Activated B cell treated with CpG ODN at 0.5 μM for 24 hours (primary cell): Measurements from ENCODE around the gene SLC38A6. TPM values are rescaled to one million over a fixed set of nuclear protein-coding genes. Genes with fewer than 3 reads are reported as not detected.

Source experiments
- ATAC-seq: fragments of 200-7000 bp; cut with Tn5 transposase; one replicate; pipeline ENCODE4 v1.10.0; 2021; ENCODE audit warnings: low read depth, mild to moderate bottlenecking, moderate library complexity
- CTCF ChIA-PET: fragments of 350-600 bp; sonication (Branson Sonifier 250); formaldehyde crosslinking; loops from one replicate; lab custom pipeline; 2021; ENCODE audit warnings: antibody characterized with exemption; lab: Charles Lee
- POLR2A ChIA-PET: fragments of 350-600 bp; sonication (Branson Sonifier 250); formaldehyde crosslinking; loops from one replicate; lab custom pipeline; 2021; ENCODE audit warnings: antibody characterized with exemption; lab: Charles Lee
- DNase-seq: peaks from one replicate; pipeline ENCODE4 v3.0.0; 2022
- H3K27ac Mint-ChIP-seq: one replicate; pipeline ENCODE4 v1.8.0; 2020; ENCODE audit warnings: mixed read lengths
- H3K27me3 Mint-ChIP-seq: one replicate; pipeline ENCODE4 v1.8.0; 2021; ENCODE audit warnings: mixed read lengths
- H3K36me3 Mint-ChIP-seq: one replicate; pipeline ENCODE4 v1.8.0; 2021; ENCODE audit warnings: low read depth, mixed read lengths
- H3K4me1 Mint-ChIP-seq: one replicate; pipeline ENCODE4 v1.8.0; 2021; ENCODE audit warnings: mixed read lengths
- H3K4me3 Mint-ChIP-seq: one replicate; pipeline ENCODE4 v1.8.0; 2020; ENCODE audit warnings: mild to moderate bottlenecking, mixed read lengths
- H3K9me3 Mint-ChIP-seq: one replicate; pipeline ENCODE4 v1.8.0; 2020; ENCODE audit warnings: mixed read lengths
- intact Hi-C: fragments of 100-400 bp; cut with micrococcal nuclease; formaldehyde crosslinking; loops from one replicate; pipeline ENCODE4 v1.15.1; 2024
- total RNA-seq: library from RNA; stranded (reverse); gene quantifications from 2 replicates; pipeline ENCODE4 v1.2.3, GENCODE V29; 2022
- TF ChIP-seq, protein P1 (sequence below): fragments of 200-600 bp; IDR thresholded peaks from one replicate; pipeline ENCODE4 v1.8.0; 2022; ENCODE audit warnings: antibody characterized with exemption, mild to moderate bottlenecking

The SLC38A6 gene
- total RNA-seq, 1 donor from 2014 or later: 10.8 TPM

DNA sequence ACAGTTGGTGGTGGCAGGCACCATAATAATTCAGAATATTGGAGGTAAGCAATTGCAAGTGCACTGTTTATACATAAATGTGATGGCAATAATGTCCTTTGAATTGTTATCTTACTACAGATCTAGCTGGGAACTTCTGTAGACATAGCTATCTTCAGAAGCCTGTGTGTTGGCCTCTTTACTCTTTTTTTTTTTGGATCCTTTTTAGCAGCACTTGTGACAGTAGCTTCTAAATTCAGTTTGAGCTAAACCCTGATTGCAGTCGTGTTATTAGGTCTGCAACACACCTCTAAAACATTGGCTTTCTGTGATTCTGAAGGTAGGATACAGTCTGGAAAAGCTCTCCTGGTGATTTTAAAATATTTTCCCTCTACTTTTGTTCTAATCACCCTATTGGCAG, 38.5 kb downstream of the SLC38A6 start:
- ChIA-PET CTCF (no interaction called here), POLR2A (interaction anchor here (0.6 kb wide), 1 partner anchor 298 kb away, joined by 5 read pairs; no protein-coding TSS in a partner anchor)
- no peak for ATAC-seq
- H3K4me1 Mint-ChIP-seq: no peaks in the 10 kb centered on the region
- H3K27ac Mint-ChIP-seq: no peak overlapping the region
- no peak for DNase-seq
- intact Hi-C loops: no loop called here
- H3K4me3 Mint-ChIP-seq: no peak overlapping the region
- TF ChIP-seq, protein P1, sequence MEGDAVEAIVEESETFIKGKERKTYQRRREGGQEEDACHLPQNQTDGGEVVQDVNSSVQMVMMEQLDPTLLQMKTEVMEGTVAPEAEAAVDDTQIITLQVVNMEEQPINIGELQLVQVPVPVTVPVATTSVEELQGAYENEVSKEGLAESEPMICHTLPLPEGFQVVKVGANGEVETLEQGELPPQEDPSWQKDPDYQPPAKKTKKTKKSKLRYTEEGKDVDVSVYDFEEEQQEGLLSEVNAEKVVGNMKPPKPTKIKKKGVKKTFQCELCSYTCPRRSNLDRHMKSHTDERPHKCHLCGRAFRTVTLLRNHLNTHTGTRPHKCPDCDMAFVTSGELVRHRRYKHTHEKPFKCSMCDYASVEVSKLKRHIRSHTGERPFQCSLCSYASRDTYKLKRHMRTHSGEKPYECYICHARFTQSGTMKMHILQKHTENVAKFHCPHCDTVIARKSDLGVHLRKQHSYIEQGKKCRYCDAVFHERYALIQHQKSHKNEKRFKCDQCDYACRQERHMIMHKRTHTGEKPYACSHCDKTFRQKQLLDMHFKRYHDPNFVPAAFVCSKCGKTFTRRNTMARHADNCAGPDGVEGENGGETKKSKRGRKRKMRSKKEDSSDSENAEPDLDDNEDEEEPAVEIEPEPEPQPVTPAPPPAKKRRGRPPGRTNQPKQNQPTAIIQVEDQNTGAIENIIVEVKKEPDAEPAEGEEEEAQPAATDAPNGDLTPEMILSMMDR: no peak
- no peaks in the 10 kb centered on the region for H3K27me3 Mint-ChIP-seq
- no peaks in the 10 kb centered on the region for H3K36me3 Mint-ChIP-seq
- no peaks in the 10 kb centered on the region for H3K9me3 Mint-ChIP-seq

DNA sequence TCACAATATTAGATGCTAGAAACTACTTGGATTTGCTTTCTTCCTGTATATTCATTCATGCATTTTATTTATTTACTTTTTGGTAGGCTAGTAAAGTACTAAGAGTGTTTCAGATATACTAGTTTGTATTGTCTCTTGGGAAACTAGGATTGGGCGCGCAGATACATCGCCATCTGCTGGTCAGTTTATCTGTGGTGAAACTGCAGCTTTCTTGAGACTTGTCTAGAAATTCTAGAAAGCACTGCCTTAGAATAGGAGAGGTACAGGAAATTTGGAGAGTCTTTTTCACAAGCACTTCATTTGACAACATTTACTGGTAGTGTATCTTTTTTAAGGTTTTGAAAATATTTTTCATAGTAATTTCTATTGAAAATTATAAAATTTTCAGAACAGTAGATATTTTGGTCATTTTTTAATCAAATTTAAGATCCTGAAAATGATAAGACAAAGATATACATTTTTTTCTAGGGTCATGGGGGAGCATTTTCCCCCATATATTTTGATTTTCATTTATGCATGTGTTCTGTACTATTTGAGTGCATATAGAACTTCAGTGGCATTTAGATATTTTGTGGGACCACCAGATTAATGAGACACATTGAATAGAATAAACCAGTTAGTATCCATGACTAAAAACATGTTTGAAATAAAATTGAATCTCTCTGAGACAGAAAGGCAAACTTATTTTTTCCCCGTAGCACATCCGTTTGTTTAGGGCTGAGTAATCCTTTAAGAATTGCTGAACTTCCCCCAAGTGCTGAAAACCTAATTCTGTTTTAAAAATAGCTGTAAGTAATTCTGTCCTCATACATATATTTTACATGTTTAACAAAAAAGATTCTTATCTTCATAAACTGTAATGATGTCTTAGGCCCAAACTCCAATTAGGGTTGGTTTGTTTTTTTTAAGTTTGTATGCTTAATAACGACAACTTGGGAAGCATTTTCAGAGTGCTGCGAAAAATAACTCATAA, 44.5 kb downstream of the SLC38A6 start:
- ChIA-PET POLR2A (no interaction called here), CTCF (interaction anchor here (0.7 to 6.2 kb wide), 10 partner anchors 9 to 676 kb away, joined by 3 to 59 read pairs (median 4); no protein-coding TSS in a partner anchor)
- no peak for DNase-seq
- intact Hi-C loops: loop anchor here (1.0 to 10.0 kb wide), 7 partner anchors 227 to 761 kb away; no protein-coding TSS in a partner anchor
- peaks cover under 1% of the 10 kb centered on the region for H3K4me1 Mint-ChIP-seq
- H3K27ac Mint-ChIP-seq: no peak overlapping the region
- H3K9me3 Mint-ChIP-seq: no peaks in the 10 kb centered on the region
- peak; percentile 57 for ATAC-seq
- no peaks in the 10 kb centered on the region for H3K27me3 Mint-ChIP-seq
- no peak overlapping the region for H3K4me3 Mint-ChIP-seq
- TF ChIP-seq, protein P1: peak; percentile 83
- no peaks in the 10 kb centered on the region for H3K36me3 Mint-ChIP-seq

DNA sequence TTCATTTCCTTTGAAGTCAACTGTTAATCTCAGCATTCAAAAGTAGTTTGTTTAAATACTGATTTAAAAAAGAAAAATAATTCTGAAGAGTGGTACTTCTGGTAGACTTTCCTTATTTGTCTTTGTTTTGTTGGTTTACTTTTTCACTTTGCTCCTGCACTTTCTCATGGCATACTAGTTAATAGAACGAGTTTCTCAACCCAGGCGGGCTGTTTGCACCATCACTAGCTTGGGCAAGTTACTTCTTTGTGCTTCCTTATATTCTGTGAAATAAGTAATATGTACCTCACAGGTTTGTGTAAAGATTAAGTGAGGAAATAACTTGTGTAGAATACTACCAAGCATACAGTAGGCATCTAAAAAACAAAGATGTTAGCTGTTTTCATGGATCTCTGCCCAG, 45.5 kb downstream of the SLC38A6 start:
- ATAC-seq: no peak
- peaks cover 6% of the 10 kb centered on the region for H3K4me1 Mint-ChIP-seq
- ChIA-PET POLR2A (no interaction called here), CTCF (interaction anchor here (1.0 to 6.2 kb wide), 7 partner anchors 8 to 404 kb away, joined by 3 to 59 read pairs (median 6); no protein-coding TSS in a partner anchor)
- TF ChIP-seq, protein P1: no peak
- intact Hi-C loops: loop anchor here (5.0 to 10.0 kb wide), 2 partner anchors 694 to 762 kb away; no protein-coding TSS in a partner anchor
- H3K9me3 Mint-ChIP-seq: no peaks in the 10 kb centered on the region
- no peak overlapping the region for H3K4me3 Mint-ChIP-seq
- no peaks in the 10 kb centered on the region for H3K27me3 Mint-ChIP-seq
- DNase-seq: no peak
- no peak overlapping the region for H3K27ac Mint-ChIP-seq
- H3K36me3 Mint-ChIP-seq: no peaks in the 10 kb centered on the region

DNA sequence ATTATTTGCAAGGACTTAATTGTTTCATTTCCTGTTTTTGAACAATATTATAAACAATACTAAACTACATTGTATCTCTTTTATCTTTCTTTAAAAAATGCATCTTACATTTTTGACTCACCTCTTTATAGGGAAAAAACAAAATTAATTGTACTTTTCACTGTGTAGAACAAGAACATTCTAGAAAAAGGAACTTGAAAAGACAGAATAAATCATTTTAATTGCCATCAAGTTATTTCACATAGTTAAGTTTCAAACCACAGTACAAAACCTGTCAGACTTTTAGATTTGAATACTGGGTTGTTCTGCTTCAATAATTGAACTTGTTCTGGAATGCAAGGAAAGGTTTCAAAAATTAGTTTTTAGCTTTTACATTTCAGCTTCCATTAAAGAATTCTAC, 50.0 kb downstream of the SLC38A6 start:
- no peaks in the 10 kb centered on the region for H3K36me3 Mint-ChIP-seq
- ChIA-PET POLR2A (no interaction called here), CTCF (interaction anchor here (1.6 kb wide), 1 partner anchor 374 kb away, joined by 3 read pairs; no protein-coding TSS in a partner anchor)
- intact Hi-C loops: loop anchor here (5.0 kb wide), 1 partner anchor 51 kb away; no protein-coding TSS in a partner anchor
- H3K4me3 Mint-ChIP-seq: no peak overlapping the region
- no peaks in the 10 kb centered on the region for H3K9me3 Mint-ChIP-seq
- ATAC-seq: no peak
- DNase-seq: no peak
- H3K27me3 Mint-ChIP-seq: no peaks in the 10 kb centered on the region
- no peak overlapping the region for H3K27ac Mint-ChIP-seq
- peaks cover 19% of the 10 kb centered on the region for H3K4me1 Mint-ChIP-seq
- TF ChIP-seq, protein P1: no peak

DNA sequence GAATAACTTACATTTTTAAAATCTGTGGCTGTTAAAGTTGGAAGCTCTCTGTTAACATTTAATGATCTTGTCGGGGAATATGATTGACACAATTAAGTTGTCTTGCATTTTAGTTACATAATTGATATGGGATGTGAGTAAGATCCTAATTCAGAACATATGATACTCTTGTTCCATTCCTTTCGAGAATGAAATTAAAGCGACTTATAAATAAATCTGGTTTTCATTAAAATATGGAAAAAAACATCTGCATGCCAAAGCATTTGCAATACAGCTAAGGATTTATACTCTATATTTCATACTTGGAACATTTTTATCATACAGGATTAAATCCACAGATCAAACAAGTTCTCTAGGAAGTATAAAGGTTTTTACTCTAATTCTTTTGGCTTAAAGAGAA, 52.0 kb downstream of the SLC38A6 start:
- H3K27me3 Mint-ChIP-seq: no peaks in the 10 kb centered on the region
- no peaks in the 10 kb centered on the region for H3K9me3 Mint-ChIP-seq
- ChIA-PET POLR2A (no interaction called here), CTCF (interaction anchor here (1.3 kb wide), 1 partner anchor 408 kb away, joined by 4 read pairs; no protein-coding TSS in a partner anchor)
- no peak overlapping the region for H3K27ac Mint-ChIP-seq
- no peak overlapping the region for H3K4me3 Mint-ChIP-seq
- peaks cover 19% of the 10 kb centered on the region for H3K4me1 Mint-ChIP-seq
- TF ChIP-seq, protein P1: no peak
- ATAC-seq (no peak), DNase-seq (no peak)
- H3K36me3 Mint-ChIP-seq: no peaks in the 10 kb centered on the region
- intact Hi-C loops: loop anchor here (5.0 kb wide), 1 partner anchor 49 kb away; no protein-coding TSS in a partner anchor
